Kidney epithelial cell (primary cell): ENCODE data around the gene RGCC. TPM values are rescaled to one million over a fixed set of nuclear protein-coding genes. Genes with fewer than 3 reads are reported as not detected.

Source experiments
- DNase-seq: peaks from one replicate; pipeline ENCODE4 v3.0.0-alpha.2; 2010; ENCODE audit warnings: low read depth
- H3K27me3 ChIP-seq: 2 replicates; pipeline ENCODE4 v1.6.0; 2011; ENCODE audit warnings: low read length; ENCODE audit not compliant: control insufficient read depth, insufficient read depth
- H3K36me3 ChIP-seq: 2 replicates; pipeline ENCODE4 v1.5.1; 2011; ENCODE audit warnings: low read length; ENCODE audit not compliant: control insufficient read depth, insufficient read depth
- H3K4me3 ChIP-seq: 2 replicates; pipeline ENCODE4 v1.5.1; 2011; ENCODE audit warnings: low read depth, mild to moderate bottlenecking, control low read depth, low read length
- total RNA-seq: library from RNA; depleted of rRNA; stranded (reverse); fragments of >200 nt; gene quantifications from 2 replicates; pipeline ENCODE4 v1.2.3, GENCODE V29; 2015
- TF ChIP-seq, protein P1 (sequence below): IDR thresholded peaks from 2 replicates; pipeline ENCODE4 v1.5.1; 2011; ENCODE audit warnings: mild to moderate bottlenecking, moderate library complexity, low read length, control low read depth, inconsistent platforms; ENCODE audit not compliant: insufficient read depth, poor library complexity, severe bottlenecking

Gene RGCC
- total RNA-seq, 1 donor from 2014 or later = 0.29 TPM

DNA sequence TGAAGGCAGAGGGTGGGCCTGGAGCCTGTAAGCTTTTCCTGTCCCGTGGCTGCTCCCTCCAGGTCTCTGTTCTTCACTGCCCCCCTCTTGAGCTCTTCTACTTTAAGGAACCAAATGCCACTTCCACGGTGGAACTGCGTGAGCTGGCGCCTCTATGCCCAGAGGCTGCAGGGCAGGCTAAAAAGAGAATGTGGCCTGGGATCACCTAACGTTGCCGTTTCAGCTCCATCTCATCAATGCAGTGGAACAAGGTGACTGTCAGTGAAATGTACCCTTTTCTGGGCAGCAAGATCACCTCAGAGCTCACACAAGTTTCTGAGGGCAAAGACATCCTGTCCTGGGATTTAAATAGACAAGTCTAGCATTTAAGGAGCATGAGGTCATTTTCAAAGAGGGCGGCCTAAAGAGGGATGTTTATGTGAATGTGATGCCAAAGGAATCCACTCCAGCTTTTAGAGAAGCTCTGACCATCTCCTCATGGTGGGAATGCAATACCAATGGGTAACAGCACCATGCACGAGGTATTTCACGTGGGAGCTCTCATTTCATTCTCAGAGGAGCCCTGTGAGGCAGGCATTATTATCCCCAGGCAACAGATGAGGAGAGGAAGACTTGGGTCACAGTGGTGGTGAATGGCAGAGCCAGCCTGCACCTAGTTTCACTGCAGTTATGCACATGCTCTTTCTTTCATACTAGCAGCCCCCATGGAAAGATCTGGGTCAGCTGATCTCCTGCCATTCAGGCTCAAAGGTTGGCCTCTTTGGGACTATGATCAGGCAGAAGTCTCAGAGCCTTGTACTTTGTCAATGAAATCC is 39.3 kb downstream of the RGCC start:
- TF ChIP-seq, protein P1, sequence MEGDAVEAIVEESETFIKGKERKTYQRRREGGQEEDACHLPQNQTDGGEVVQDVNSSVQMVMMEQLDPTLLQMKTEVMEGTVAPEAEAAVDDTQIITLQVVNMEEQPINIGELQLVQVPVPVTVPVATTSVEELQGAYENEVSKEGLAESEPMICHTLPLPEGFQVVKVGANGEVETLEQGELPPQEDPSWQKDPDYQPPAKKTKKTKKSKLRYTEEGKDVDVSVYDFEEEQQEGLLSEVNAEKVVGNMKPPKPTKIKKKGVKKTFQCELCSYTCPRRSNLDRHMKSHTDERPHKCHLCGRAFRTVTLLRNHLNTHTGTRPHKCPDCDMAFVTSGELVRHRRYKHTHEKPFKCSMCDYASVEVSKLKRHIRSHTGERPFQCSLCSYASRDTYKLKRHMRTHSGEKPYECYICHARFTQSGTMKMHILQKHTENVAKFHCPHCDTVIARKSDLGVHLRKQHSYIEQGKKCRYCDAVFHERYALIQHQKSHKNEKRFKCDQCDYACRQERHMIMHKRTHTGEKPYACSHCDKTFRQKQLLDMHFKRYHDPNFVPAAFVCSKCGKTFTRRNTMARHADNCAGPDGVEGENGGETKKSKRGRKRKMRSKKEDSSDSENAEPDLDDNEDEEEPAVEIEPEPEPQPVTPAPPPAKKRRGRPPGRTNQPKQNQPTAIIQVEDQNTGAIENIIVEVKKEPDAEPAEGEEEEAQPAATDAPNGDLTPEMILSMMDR = no peak
- no peaks in the 10 kb centered on the region for H3K27me3 ChIP-seq
- DNase-seq = no peak

DNA sequence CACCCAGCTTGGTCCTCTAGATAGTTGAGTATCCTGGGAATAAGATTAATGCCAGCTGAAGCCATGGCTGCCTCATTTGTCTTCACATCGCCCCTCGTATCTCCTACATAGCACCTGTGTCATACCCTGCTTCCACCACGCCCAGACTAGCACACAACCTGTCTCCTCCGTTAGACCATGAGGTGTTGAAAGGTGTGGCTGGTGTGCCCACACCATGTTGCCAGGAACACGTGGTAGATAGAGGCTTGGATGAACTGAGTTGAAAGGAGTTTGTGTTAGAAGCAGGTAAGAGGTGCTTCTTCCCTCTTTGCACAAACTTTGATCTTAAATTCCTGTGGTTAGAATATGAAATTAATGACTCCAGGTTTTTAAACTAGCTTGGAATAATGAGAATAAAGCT is 40.1 kb downstream of the RGCC start:
- TF ChIP-seq, protein P1 = no peak
- H3K4me3 ChIP-seq = no peak overlapping the region
- no peaks in the 10 kb centered on the region for H3K36me3 ChIP-seq
- no peak for DNase-seq
- H3K27me3 ChIP-seq = no peaks in the 10 kb centered on the region

More for the DNA sequence above, 39.3 kb downstream of the RGCC start:
- Histone ChIP-seq H3K4me3 (no peak overlapping the region), H3K36me3 (no peaks in the 10 kb centered on the region)

DNA sequence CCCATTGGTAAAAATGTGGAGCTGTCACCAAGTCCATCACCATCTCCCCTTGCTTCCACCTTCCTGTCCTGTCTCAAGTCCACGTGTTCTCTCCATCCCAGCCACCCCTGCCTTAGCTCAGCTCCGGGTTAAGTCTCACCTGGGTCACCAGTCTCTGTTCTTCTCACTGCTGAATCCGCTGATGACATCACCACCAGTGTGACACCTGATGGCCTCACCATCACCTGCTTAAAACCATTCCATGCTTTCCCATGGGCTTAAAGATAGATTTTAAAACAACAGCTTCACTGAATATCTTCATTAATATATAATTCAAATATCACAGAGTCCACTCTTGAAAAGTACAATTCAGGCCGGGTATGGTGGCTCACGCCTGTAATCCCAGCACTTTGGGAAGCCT is 42.1 kb downstream of the RGCC start:
- TF ChIP-seq, protein P1 = no peak
- DNase-seq = no peak
- Histone ChIP-seq H3K27me3 (no peaks in the 10 kb centered on the region), H3K4me3 (no peak overlapping the region), H3K36me3 (no peaks in the 10 kb centered on the region)

DNA sequence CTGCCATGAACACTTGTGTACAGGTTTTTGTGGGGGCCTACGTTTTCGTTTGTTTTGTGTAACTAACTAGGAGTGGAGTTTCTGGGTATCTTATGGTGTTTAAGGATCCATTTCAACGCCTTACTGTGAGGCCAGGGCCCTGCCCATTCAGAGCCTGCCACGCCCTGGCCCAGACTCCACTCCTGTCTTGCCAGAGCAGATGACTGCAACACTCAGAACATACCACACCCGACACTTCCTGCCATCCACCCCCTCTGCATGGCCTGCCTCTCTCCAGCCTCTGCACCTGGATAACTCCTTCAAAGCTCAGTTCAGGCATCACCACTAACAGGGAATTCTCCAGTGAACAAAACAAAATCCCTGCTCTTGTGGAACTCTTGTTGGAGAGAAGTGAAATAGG is 43.2 kb downstream of the RGCC start:
- no peak for DNase-seq
- Histone ChIP-seq H3K27me3 (no peaks in the 10 kb centered on the region), H3K36me3 (no peaks in the 10 kb centered on the region), H3K4me3 (no peak overlapping the region)
- TF ChIP-seq, protein P1 = no peak

DNA sequence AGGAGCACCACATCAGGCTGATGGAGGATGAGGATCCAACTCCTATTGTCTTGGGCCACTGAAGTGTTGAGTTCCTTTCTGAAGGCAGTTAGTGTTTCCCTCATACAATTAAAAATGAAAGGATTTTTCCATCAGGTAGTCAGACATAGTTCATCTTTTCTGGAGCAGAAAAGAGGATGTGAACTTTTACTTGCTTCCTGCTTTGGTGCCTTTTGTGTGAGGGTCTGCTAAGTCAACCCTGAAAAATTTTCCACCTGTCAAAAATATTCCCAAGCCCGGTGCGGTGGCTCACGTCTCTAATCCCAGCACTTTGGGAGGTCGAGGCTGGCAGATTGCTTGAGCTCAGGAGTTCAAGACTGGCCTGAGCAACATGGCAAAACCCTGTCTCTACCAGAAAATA is 43.9 kb downstream of the RGCC start:
- Histone ChIP-seq H3K36me3 (no peaks in the 10 kb centered on the region), H3K4me3 (no peak overlapping the region), H3K27me3 (no peaks in the 10 kb centered on the region)
- TF ChIP-seq, protein P1 = no peak
- peak; percentile 2 for DNase-seq

DNA sequence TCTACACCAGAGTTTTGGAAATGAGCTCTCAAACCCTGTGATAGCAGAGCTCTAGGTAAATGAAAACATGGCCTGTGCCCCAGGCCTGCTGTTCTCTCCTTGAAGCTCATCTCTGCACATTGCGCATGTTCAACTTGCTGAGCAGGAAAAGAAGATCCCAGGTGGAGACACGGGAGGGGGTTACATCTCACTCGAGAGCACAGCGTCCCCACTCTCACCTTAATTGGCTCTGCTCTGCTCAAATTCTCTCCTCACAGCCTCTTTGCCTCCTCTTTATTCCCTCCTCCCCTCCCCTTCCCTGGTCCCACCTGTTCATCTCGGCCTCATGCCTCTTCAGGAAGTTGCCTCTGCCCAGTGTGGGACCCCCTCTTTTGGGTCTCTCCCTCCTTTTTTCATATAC is 44.7 kb downstream of the RGCC start:
- no peak for DNase-seq
- Histone ChIP-seq H3K27me3 (no peaks in the 10 kb centered on the region), H3K4me3 (no peak overlapping the region), H3K36me3 (no peaks in the 10 kb centered on the region)
- TF ChIP-seq, protein P1 = no peak
